Panc1 (cell line): ENCODE measurements around the gene STUB1. TPM values are rescaled to one million over a fixed set of nuclear protein-coding genes. Genes with fewer than 3 reads are reported as not detected.

Source experiments
- ATAC-seq: fragments of 200-7000 bp; cut with Tn5 transposase; 2 replicates; pipeline ENCODE4 v1.9.1; 2020; ENCODE audit warnings: mild to moderate bottlenecking, moderate library complexity
- BruUV-seq: library from RNA; stranded (reverse); fragments of 400-500 nt; replicated peaks from 2 replicates; lab custom pipeline; 2021; lab: Mats Ljungman, UMichigan
- CTCF ChIA-PET: fragments of 300-600 bp; sonication (Branson Sonifier 250); formaldehyde crosslinking; loops from one replicate; lab custom pipeline; 2022; ENCODE audit warnings: antibody characterized with exemption; lab: Charles Lee
- POLR2A ChIA-PET: fragments of 300-600 bp; sonication (Branson Sonifier 250); formaldehyde crosslinking; loops from one replicate; lab custom pipeline; 2022; ENCODE audit warnings: antibody characterized with exemption; lab: Charles Lee
- DNase-seq: peaks from one replicate; pipeline ENCODE4 v3.0.0-alpha.2; 2010; ENCODE audit warnings: low read depth, low spot score
- H3K27ac ChIP-seq: 2 replicates; pipeline ENCODE4 v1.5.1; 2011; ENCODE audit warnings: mild to moderate bottlenecking, low read length, inconsistent platforms
- H3K27me3 ChIP-seq: fragments of 200-500 bp; sonication (Bioruptor generic); 2 replicates; pipeline ENCODE4 v1.6.0; 2014; ENCODE audit warnings: low read length, inconsistent platforms; ENCODE audit not compliant: control insufficient read depth, insufficient read depth
- H3K36me3 ChIP-seq: fragments of 200-500 bp; sonication (Bioruptor generic); 2 replicates; pipeline ENCODE4 v1.5.1; 2014; ENCODE audit warnings: inconsistent platforms, mild to moderate bottlenecking, low read length, moderate library complexity; ENCODE audit not compliant: control insufficient read depth, insufficient read depth
- H3K4me1 ChIP-seq: 2 replicates; pipeline ENCODE4 v1.5.1; 2011; ENCODE audit warnings: inconsistent platforms, mild to moderate bottlenecking, low read length, moderate library complexity; ENCODE audit not compliant: control insufficient read depth, insufficient read depth
- H3K4me3 ChIP-seq, 2 experiments: 2 replicates each; pipeline ENCODE4 v1.5.1; 2011 to 2012; ENCODE audit warnings: low read depth in 2 of 2, low read length in 2 of 2, mild to moderate bottlenecking in 2 of 2, inconsistent platforms in 1 of 2, moderate library complexity in 1 of 2
- H3K9me3 ChIP-seq: fragments of 200-500 bp; sonication (Bioruptor generic); 2 replicates; pipeline ENCODE4 v1.5.1; 2014; ENCODE audit warnings: low read depth, mild to moderate bottlenecking, inconsistent platforms, low read length, moderate library complexity; ENCODE audit not compliant: control insufficient read depth, insufficient read depth
- CTCF ChIP-seq: fragments of 450-650 bp; IDR thresholded peaks from 2 replicates; pipeline ENCODE4 v1.5.1; 2017; ENCODE audit warnings: mild to moderate bottlenecking
- POLR2AphosphoS5 ChIP-seq: IDR thresholded peaks from 2 replicates; pipeline ENCODE4 v1.6.1; 2012; ENCODE audit warnings: mild to moderate bottlenecking, low read depth, low read length, moderate library complexity
- REST ChIP-seq, 2 experiments: IDR thresholded peaks; 2 replicates each; pipeline ENCODE4 v1.6.1; 2011 to 2012; ENCODE audit warnings: low read depth in 2 of 2, control low read depth in 1 of 2, low read length in 1 of 2, mild to moderate bottlenecking in 1 of 2, moderate library complexity in 1 of 2; ENCODE audit not compliant: insufficient read depth in 1 of 2
- SIN3A ChIP-seq: IDR thresholded peaks from 2 replicates; pipeline ENCODE4 v1.6.1; 2012; ENCODE audit warnings: low read depth, mild to moderate bottlenecking, low read length, moderate library complexity, borderline replicate concordance; ENCODE audit not compliant: insufficient read depth
- TCF7L2 ChIP-seq: IDR thresholded peaks from 2 replicates; pipeline ENCODE4 v1.6.1; 2011; ENCODE audit warnings: mild to moderate bottlenecking, low read depth, low read length, inconsistent platforms
- in situ Hi-C: cut with HindIII; loops from 2 replicates; pipeline ENCODE4 v1.10.0; 2016; ENCODE audit warnings: low sequenced_read_pairs, low pct_unique_long_range_greater_than_20kb
- intact Hi-C: fragments of 100-400 bp; cut with micrococcal nuclease; formaldehyde crosslinking; loops from one replicate; pipeline ENCODE4 v1.10.0; 2022; ENCODE audit not compliant: unreplicated experiment
- total RNA-seq: library from RNA; stranded (reverse); gene quantifications from one replicate; pipeline ENCODE4 v1.2.1, GENCODE V29; 2021; ENCODE audit not compliant: unreplicated experiment

Gene STUB1
- total RNA-seq, 1 experiment from 2014 or later: 217 TPM

- peaks cover 3% of the 10 kb centered on the region; the same call in 1 of the 2 replicates for H3K36me3 ChIP-seq
- in situ Hi-C loops: no loop called here
- no peak for TF ChIP-seq POLR2AphosphoS5
- no peak for TF ChIP-seq TCF7L2
- no peak for TF ChIP-seq SIN3A
- no peak for TF ChIP-seq CTCF
- no peak for TF ChIP-seq REST (IDR thresholded peaks at IDR 0.05; ENCODE audit: insufficient read depth in 1 of 2, low read depth in 2 of 2, low read length in 1 of 2)
- DNase-seq (no peak), ATAC-seq (peak; percentile 19)
- CTCF ChIA-PET: no interaction called here
- POLR2A ChIA-PET: no interaction called here
- intact Hi-C loops: no loop called here
- peaks cover 29% of the 10 kb centered on the region for H3K4me1 ChIP-seq
- H3K9me3 ChIP-seq: no peaks in the 10 kb centered on the region
- no peak overlapping the region for H3K4me3 ChIP-seq
- no TSS peak for BruUV-seq
- no peaks in the 10 kb centered on the region for H3K27me3 ChIP-seq
- peak overlapping the region; percentile 62 for H3K27ac ChIP-seq
Measured at GRCh38 chr16:674214-674881, 5.9 kb upstream of the STUB1 start.

- peak within 1 kb of the TSS; percentile 39 to 51 for H3K4me3 ChIP-seq
- no peak for DNase-seq
- intact Hi-C loops: no loop called here
- POLR2A ChIA-PET: no interaction called here
- CTCF ChIA-PET: no interaction called here
- peaks cover 3% of the 10 kb centered on the region; the same call in 1 of the 2 replicates for H3K36me3 ChIP-seq
- ATAC-seq: peak; percentile 44
- BruUV-seq: no TSS peak
- peaks cover 22% of the 10 kb centered on the region for H3K4me1 ChIP-seq
- no peaks in the 10 kb centered on the region for H3K9me3 ChIP-seq
- TF ChIP-seq TCF7L2: no peak
- TF ChIP-seq SIN3A: 0 out of 2 replicates have a peak, but pooled peaks have one; percentile 43
- no peak for TF ChIP-seq REST (IDR thresholded peaks at IDR 0.05; ENCODE audit: insufficient read depth in 1 of 2, low read depth in 2 of 2, low read length in 1 of 2)
- no peak; the same call in 1 of the 2 replicates for TF ChIP-seq CTCF
- TF ChIP-seq POLR2AphosphoS5: peak; percentile 51
- peak within 1 kb of the TSS; percentile 62 for H3K27ac ChIP-seq
- no peaks in the 10 kb centered on the region for H3K27me3 ChIP-seq
- in situ Hi-C loops: no loop called here
Measured at GRCh38 chr16:674968-675883, 5.0 kb upstream of the STUB1 start, which contains the start of gene RHBDL1. RHBDL1 (plus strand) TSS chr16:675671; CDS start chr16:675791, 120 bp downstream.
